ENCODE results near the gene EPHA5. TPM values are rescaled to one million over a fixed set of nuclear protein-coding genes. Genes with fewer than 3 reads are reported as not detected.

The EPHA5 gene
- total RNA-seq, 1 experiment from 2014 or later = not detected

- Histone ChIP-seq H2BK15ac (ENCODE audit: low read depth, low read length) (no peak overlapping the region), H3K56ac (ENCODE audit: insufficient read length, low read depth, low read length) (no peak overlapping the region), H3K27ac (ENCODE audit: insufficient read length, low read depth, low read length) (no peak overlapping the region), H3K79me2 (ENCODE audit: insufficient read depth, low read length) (no peaks in the 10 kb centered on the region), H3K9ac (ENCODE audit: extremely low read depth, insufficient read length, low read length) (no peak overlapping the region), H2BK5ac (ENCODE audit: insufficient read length, low read length) (no peak overlapping the region), H2BK20ac (ENCODE audit: low read depth, low read length, poor library complexity, severe bottlenecking) (no peak overlapping the region), H3K23ac (ENCODE audit: insufficient read length, low read depth, low read length) (no peak overlapping the region), H3K4me2 (ENCODE audit: insufficient read depth, insufficient read length, low read length) (no peak overlapping the region), H4K91ac (ENCODE audit: insufficient read length, low read depth, low read length) (no peak overlapping the region), H2BK12ac (ENCODE audit: insufficient read length, low read depth, low read length) (no peak overlapping the region), H3K4me1 (ENCODE audit: insufficient read depth, low read length) (no peaks in the 10 kb centered on the region), H3K14ac (ENCODE audit: insufficient read depth, low read length) (no peak overlapping the region; the same call in 1 of the 2 replicates), H4K20me1 (ENCODE audit: control insufficient read depth, insufficient read depth, insufficient read length) (no peaks in the 10 kb centered on the region), H3K4ac (ENCODE audit: low read depth, low read length) (no peak overlapping the region), H3K27me3 (ENCODE audit: insufficient read depth, low read length) (no peaks in the 10 kb centered on the region), H2AFZ (ENCODE audit: low read length) (no peak overlapping the region), H2BK120ac (ENCODE audit: low read depth, low read length, poor library complexity, severe bottlenecking) (no peak overlapping the region), H3T11ph (ENCODE audit: low read length) (no peak overlapping the region), H3K9me3 (ENCODE audit: control insufficient read depth, low read depth, low read length) (no peaks in the 10 kb centered on the region), H4K5ac (ENCODE audit: insufficient read length, low read depth, low read length) (no peak overlapping the region), H3K79me1 (ENCODE audit: insufficient read depth, low read depth, low read length, poor library complexity, severe bottlenecking) (no peaks in the 10 kb centered on the region), H2AK5ac (ENCODE audit: insufficient read length, low read length) (no peak overlapping the region), H3K18ac (ENCODE audit: insufficient read length, low read depth, low read length) (no peak overlapping the region), H3K23me2 (ENCODE audit: insufficient read length, low read depth, low read length, poor library complexity, severe bottlenecking) (no peaks in the 10 kb centered on the region), H4K8ac (replicated peaks; ENCODE audit: insufficient read length, low read depth, low read length) (no peak overlapping the region)
- Mint-ChIP-seq H3K27me3 (ENCODE audit: low read depth) (no peaks in the 10 kb centered on the region), H3K36me3 (ENCODE audit: insufficient read depth in 1 of 3, low read depth in 3 of 3) (no peaks in the 10 kb centered on the region), H3K4me1 (peaks cover 4% of the 10 kb centered on the region in 2 experiments), H3K4me3 (no peak overlapping the region), H3K9me3 (no peaks in the 10 kb centered on the region), H3K27ac (peak overlapping the region in 2 of 3 experiments; percentile 70 to 76; a peak in 3 of 7 replicates)
- TF ChIP-seq CTCF (conservative IDR thresholded peaks at IDR 0.05) = no peak
- peak; percentile 30 for DNase-seq
- WGBS (ENCODE audit: extremely low coverage, insufficient read length, low lambda C conversion rate) = no CpG with 5 or more reads among the region's 4 CpGs
Measured at GRCh38 chr4:65559270-65559669, 111.0 kb downstream of the EPHA5 start.
